ENCODE measurements around the gene EFS.

The EFS gene

GRCh38 chr14:23361763-23362162 lies 3.2 kb downstream of the EFS start:
- H3K27me3 ChIP-seq (ENCODE audit: low read depth, low read length), result no peaks in the 10 kb centered on the region
- H3K27ac ChIP-seq (ENCODE audit: low read length), result peak overlapping the region; percentile 27
- H3K4me1 ChIP-seq (ENCODE audit: control insufficient read depth in 1 of 2, insufficient read depth in 2 of 2, low read length in 2 of 2), result peaks cover 8 to 50% of the 10 kb centered on the region in 2 donors
- H3K4me3 ChIP-seq (ENCODE audit: low read depth in 1 of 2, low read length in 2 of 2), result no peak overlapping the region
- H3K9me3 ChIP-seq (ENCODE audit: control insufficient read depth in 1 of 2, low read length in 2 of 2), result no peaks in the 10 kb centered on the region
- peaks cover 3 to 26% of the 10 kb centered on the region in 2 donors for H3K36me3 ChIP-seq (ENCODE audit: control insufficient read depth in 1 of 2, insufficient read depth in 2 of 2, low read length in 2 of 2)

GRCh38 chr14:23361320-23361719 lies 3.7 kb downstream of the EFS start:
- Histone ChIP-seq H3K27ac (ENCODE audit: low read length) (peak overlapping the region; percentile 50), H3K36me3 (ENCODE audit: control insufficient read depth in 1 of 2, insufficient read depth in 2 of 2, low read length in 2 of 2) (peaks cover 3 to 26% of the 10 kb centered on the region in 2 donors), H3K4me3 (ENCODE audit: low read depth in 1 of 2, low read length in 2 of 2) (no peak overlapping the region), H3K27me3 (ENCODE audit: low read depth, low read length) (no peaks in the 10 kb centered on the region), H3K9me3 (ENCODE audit: control insufficient read depth in 1 of 2, low read length in 2 of 2) (no peaks in the 10 kb centered on the region), H3K4me1 (ENCODE audit: control insufficient read depth in 1 of 2, insufficient read depth in 2 of 2, low read length in 2 of 2) (peaks cover 7 to 47% of the 10 kb centered on the region in 2 donors)

GRCh38 chr14:23360496-23360895 lies 4.5 kb downstream of the EFS start:
- Histone ChIP-seq H3K27me3 (ENCODE audit: low read depth, low read length) (no peaks in the 10 kb centered on the region), H3K4me3 (ENCODE audit: low read depth in 1 of 2, low read length in 2 of 2) (no peak overlapping the region), H3K4me1 (ENCODE audit: control insufficient read depth in 1 of 2, insufficient read depth in 2 of 2, low read length in 2 of 2) (peaks cover 7 to 47% of the 10 kb centered on the region in 2 donors), H3K9me3 (ENCODE audit: control insufficient read depth in 1 of 2, low read length in 2 of 2) (no peaks in the 10 kb centered on the region), H3K36me3 (ENCODE audit: control insufficient read depth in 1 of 2, insufficient read depth in 2 of 2, low read length in 2 of 2) (peaks cover 3 to 26% of the 10 kb centered on the region in 2 donors), H3K27ac (ENCODE audit: low read length) (peak overlapping the region; percentile 50)

- Histone ChIP-seq H3K36me3 (ENCODE audit: control insufficient read depth in 1 of 2, insufficient read depth in 2 of 2, low read length in 2 of 2) (peaks cover 3 to 26% of the 10 kb centered on the region in 2 donors), H3K27me3 (ENCODE audit: low read depth, low read length) (no peaks in the 10 kb centered on the region), H3K4me3 (ENCODE audit: low read depth in 1 of 2, low read length in 2 of 2) (no peak overlapping the region), H3K27ac (ENCODE audit: low read length) (no peak overlapping the region), H3K9me3 (ENCODE audit: control insufficient read depth in 1 of 2, low read length in 2 of 2) (no peaks in the 10 kb centered on the region), H3K4me1 (ENCODE audit: control insufficient read depth in 1 of 2, insufficient read depth in 2 of 2, low read length in 2 of 2) (peaks cover 7 to 47% of the 10 kb centered on the region in 2 donors)
Observed at GRCh38 chr14:23359722-23360447, 5.1 kb downstream of the EFS start.

- peaks cover 3 to 26% of the 10 kb centered on the region in 2 donors for H3K36me3 ChIP-seq (ENCODE audit: control insufficient read depth in 1 of 2, insufficient read depth in 2 of 2, low read length in 2 of 2)
- no peak overlapping the region for H3K4me3 ChIP-seq (ENCODE audit: low read depth in 1 of 2, low read length in 2 of 2)
- no peaks in the 10 kb centered on the region for H3K27me3 ChIP-seq (ENCODE audit: low read depth, low read length)
- no peaks in the 10 kb centered on the region for H3K9me3 ChIP-seq (ENCODE audit: control insufficient read depth in 1 of 2, low read length in 2 of 2)
- H3K4me1 ChIP-seq (ENCODE audit: control insufficient read depth in 1 of 2, insufficient read depth in 2 of 2, low read length in 2 of 2), result peaks cover 7 to 44% of the 10 kb centered on the region in 2 donors
- H3K27ac ChIP-seq (ENCODE audit: low read length), result no peak overlapping the region
Observed at GRCh38 chr14:23359167-23359626, 5.8 kb downstream of the EFS start.

- H3K4me3 ChIP-seq (ENCODE audit: low read depth in 1 of 2, low read length in 2 of 2), result no peak overlapping the region
- peaks cover 3 to 26% of the 10 kb centered on the region in 2 donors for H3K36me3 ChIP-seq (ENCODE audit: control insufficient read depth in 1 of 2, insufficient read depth in 2 of 2, low read length in 2 of 2)
- peaks cover 7 to 39% of the 10 kb centered on the region in 2 donors for H3K4me1 ChIP-seq (ENCODE audit: control insufficient read depth in 1 of 2, insufficient read depth in 2 of 2, low read length in 2 of 2)
- H3K9me3 ChIP-seq (ENCODE audit: control insufficient read depth in 1 of 2, low read length in 2 of 2), result no peaks in the 10 kb centered on the region
- no peaks in the 10 kb centered on the region for H3K27me3 ChIP-seq (ENCODE audit: low read depth, low read length)
- H3K27ac ChIP-seq (ENCODE audit: low read length), result no peak overlapping the region
Observed at GRCh38 chr14:23358553-23359166, 6.3 kb downstream of the EFS start.

GRCh38 chr14:23358042-23358441 lies 6.9 kb downstream of the EFS start:
- peaks cover 7 to 32% of the 10 kb centered on the region in 2 donors for H3K4me1 ChIP-seq (ENCODE audit: control insufficient read depth in 1 of 2, insufficient read depth in 2 of 2, low read length in 2 of 2)

GRCh38 chr14:23357261-23357660 lies 7.7 kb downstream of the EFS start:
- no peaks in the 10 kb centered on the region for H3K9me3 ChIP-seq (ENCODE audit: control insufficient read depth in 1 of 2, low read length in 2 of 2)
- no peaks in the 10 kb centered on the region for H3K27me3 ChIP-seq (ENCODE audit: low read depth, low read length)
- no peak overlapping the region for H3K27ac ChIP-seq (ENCODE audit: low read length)
- H3K36me3 ChIP-seq (ENCODE audit: control insufficient read depth in 1 of 2, insufficient read depth in 2 of 2, low read length in 2 of 2), result peaks cover 3 to 26% of the 10 kb centered on the region in 2 donors
- no peak overlapping the region for H3K4me3 ChIP-seq (ENCODE audit: low read depth in 1 of 2, low read length in 2 of 2)
- H3K4me1 ChIP-seq (ENCODE audit: control insufficient read depth in 1 of 2, insufficient read depth in 2 of 2, low read length in 2 of 2), result peaks cover 7 to 33% of the 10 kb centered on the region in 2 donors

More at GRCh38 chr14:23358042-23358441, 6.9 kb downstream of the EFS start:
- peaks cover 3 to 26% of the 10 kb centered on the region in 2 donors for H3K36me3 ChIP-seq (ENCODE audit: control insufficient read depth in 1 of 2, insufficient read depth in 2 of 2, low read length in 2 of 2)
- H3K27ac ChIP-seq (ENCODE audit: low read length), result no peak overlapping the region
- H3K9me3 ChIP-seq (ENCODE audit: control insufficient read depth in 1 of 2, low read length in 2 of 2), result no peaks in the 10 kb centered on the region
- no peaks in the 10 kb centered on the region for H3K27me3 ChIP-seq (ENCODE audit: low read depth, low read length)
- H3K4me3 ChIP-seq (ENCODE audit: low read depth in 1 of 2, low read length in 2 of 2), result no peak overlapping the region

GRCh38 chr14:23356662-23357061 lies 8.3 kb downstream of the EFS start:
- peaks cover 2 to 33% of the 10 kb centered on the region in 2 donors for H3K4me1 ChIP-seq (ENCODE audit: control insufficient read depth in 1 of 2, insufficient read depth in 2 of 2, low read length in 2 of 2)
- H3K27ac ChIP-seq (ENCODE audit: low read length), result no peak overlapping the region
- H3K36me3 ChIP-seq (ENCODE audit: control insufficient read depth in 1 of 2, insufficient read depth in 2 of 2, low read length in 2 of 2), result peaks cover 3 to 22% of the 10 kb centered on the region in 2 donors
- H3K9me3 ChIP-seq (ENCODE audit: control insufficient read depth in 1 of 2, low read length in 2 of 2), result no peaks in the 10 kb centered on the region
- peaks cover 5% of the 10 kb centered on the region for H3K27me3 ChIP-seq (ENCODE audit: low read depth, low read length)
- H3K4me3 ChIP-seq (ENCODE audit: low read depth in 1 of 2, low read length in 2 of 2), result no peak overlapping the region

- Histone ChIP-seq H3K9me3 (ENCODE audit: control insufficient read depth in 1 of 2, low read length in 2 of 2) (no peaks in the 10 kb centered on the region), H3K27me3 (ENCODE audit: low read depth, low read length) (peaks cover 6% of the 10 kb centered on the region), H3K36me3 (ENCODE audit: control insufficient read depth in 1 of 2, insufficient read depth in 2 of 2, low read length in 2 of 2) (peaks cover 3 to 20% of the 10 kb centered on the region in 2 donors), H3K4me3 (ENCODE audit: low read depth in 1 of 2, low read length in 2 of 2) (no peak overlapping the region), H3K27ac (ENCODE audit: low read length) (no peak overlapping the region), H3K4me1 (ENCODE audit: control insufficient read depth in 1 of 2, insufficient read depth in 2 of 2, low read length in 2 of 2) (peaks cover 0 to 28% of the 10 kb centered on the region in 2 donors)
Observed at GRCh38 chr14:23355871-23356435, 9.0 kb downstream of the EFS start.

- peaks cover 6% of the 10 kb centered on the region for H3K27me3 ChIP-seq (ENCODE audit: low read depth, low read length)
- no peak overlapping the region for H3K27ac ChIP-seq (ENCODE audit: low read length)
- peaks cover 3 to 13% of the 10 kb centered on the region in 2 donors for H3K36me3 ChIP-seq (ENCODE audit: control insufficient read depth in 1 of 2, insufficient read depth in 2 of 2, low read length in 2 of 2)
- H3K9me3 ChIP-seq (ENCODE audit: control insufficient read depth in 1 of 2, low read length in 2 of 2), result no peaks in the 10 kb centered on the region
- H3K4me1 ChIP-seq (ENCODE audit: control insufficient read depth in 1 of 2, insufficient read depth in 2 of 2, low read length in 2 of 2), result peaks cover 0 to 20% of the 10 kb centered on the region in 2 donors
- H3K4me3 ChIP-seq (ENCODE audit: low read depth in 1 of 2, low read length in 2 of 2), result no peak overlapping the region
Observed at GRCh38 chr14:23354990-23355389, 10.0 kb downstream of the EFS start.

All from muscle layer of duodenum (tissue), 2 donors.